ENCODE results near the gene DNAJB8.

DNA sequence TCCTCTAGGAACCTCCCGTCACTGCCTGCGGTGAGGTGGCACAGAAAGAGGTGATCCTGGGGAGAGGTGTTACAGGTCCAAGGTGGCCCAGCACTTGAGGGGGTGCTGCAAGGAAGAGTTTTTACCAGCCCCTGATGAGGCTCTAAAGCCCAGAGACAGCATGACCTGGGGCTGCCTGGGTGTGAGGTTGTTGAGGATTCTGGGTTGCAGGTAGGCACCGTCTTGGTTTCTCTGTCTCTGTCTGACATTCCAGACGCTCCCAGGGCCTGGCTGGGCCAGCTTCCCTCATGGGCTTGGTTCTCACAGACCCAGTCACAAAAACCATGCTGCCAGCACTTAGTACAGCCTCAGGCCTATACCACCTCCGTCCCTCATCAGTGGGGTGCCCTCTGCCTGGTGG is 31.1 kb downstream of the DNAJB8 start:
- TF ChIP-seq EZH2 (IDR thresholded peaks at IDR 0.05; ENCODE audit: borderline replicate concordance, low read depth, low read length, poor library complexity, severe bottlenecking) (no peak), CTCF (conservative IDR thresholded peaks at IDR 0.05; ENCODE audit: low read depth, low read length) (no peak)

All from A673 (cell line).